Activated CD8-positive, alpha-beta memory T cell treated with anti-CD3 and anti-CD28 coated beads for 48 hours (primary cell): Measurements from ENCODE around the gene UBE2H.
"Not testable (repeated sequence)": the region's sequence is repeated elsewhere in the genome, so short reads cannot be mapped to it uniquely, and the experiment has no call there.

ENCODE experiments used
- DNase-seq, 3 experiments: peaks; one replicate each; pipeline ENCODE4 v3.0.0-alpha.2; 2020; ENCODE audit warnings: low read depth in 2 of 3, low spot score in 2 of 3

The UBE2H gene

DNA sequence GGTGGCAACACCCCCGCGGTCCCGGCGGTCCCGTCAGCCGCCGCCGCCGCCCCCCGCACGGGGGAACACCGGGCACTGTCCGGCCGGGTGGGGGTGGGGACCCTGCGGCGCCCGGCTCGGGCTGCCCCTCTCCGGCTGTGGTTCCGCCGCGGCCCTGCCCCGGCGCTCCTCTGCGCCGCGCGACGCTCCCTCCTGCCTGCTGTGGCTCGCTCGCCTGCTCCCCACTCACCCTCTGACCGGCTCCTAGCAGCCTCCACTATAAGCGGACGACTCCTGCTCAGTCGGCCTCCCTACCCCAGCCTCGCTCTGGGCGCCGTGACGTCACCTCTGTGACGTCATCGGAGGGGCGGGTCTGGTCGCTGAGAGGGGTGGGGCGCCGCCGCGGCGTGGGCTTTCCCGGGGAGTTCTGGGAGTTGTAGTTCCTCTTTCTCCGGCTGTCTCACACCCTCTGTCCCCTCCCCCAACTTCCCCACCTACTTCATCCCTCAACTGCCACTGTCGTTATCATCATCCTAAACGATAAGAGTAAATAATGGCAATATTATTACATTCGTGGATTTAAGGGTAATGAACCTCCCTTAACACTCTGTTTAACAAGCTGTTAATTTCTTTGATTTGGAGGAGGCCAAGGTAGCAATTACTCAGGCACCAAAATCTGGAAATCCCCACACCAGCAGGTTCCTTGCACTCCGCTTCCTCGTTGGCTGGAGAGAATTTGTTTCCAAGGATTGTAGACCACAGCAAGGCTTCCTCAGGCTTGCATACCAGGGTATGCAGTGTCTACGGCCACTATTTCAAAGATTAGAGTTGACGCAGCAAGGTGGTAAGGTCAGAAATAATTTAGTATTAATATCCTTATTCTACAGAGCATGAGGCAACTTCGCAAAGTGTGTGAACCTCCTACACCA lies at the start of gene UBE2H:
Gene UBE2H (minus strand): TSS at position 308 of the 908 bp plus-strand sequence. CDS start 405 bp downstream, outside the sequence.
- DNase-seq = peak; percentile 81 to 96 (median 91)

- no peak for DNase-seq
These were observed 45.7 kb upstream of the UBE2H start for GRCh38 chr7:129998446-129998845.

- no peak for DNase-seq
These were observed 44.5 kb upstream of the UBE2H start for GRCh38 chr7:129997285-129997684.

GRCh38 chr7:129993275-129993674 lies 40.5 kb upstream of the UBE2H start:
- no peak for DNase-seq

DNA sequence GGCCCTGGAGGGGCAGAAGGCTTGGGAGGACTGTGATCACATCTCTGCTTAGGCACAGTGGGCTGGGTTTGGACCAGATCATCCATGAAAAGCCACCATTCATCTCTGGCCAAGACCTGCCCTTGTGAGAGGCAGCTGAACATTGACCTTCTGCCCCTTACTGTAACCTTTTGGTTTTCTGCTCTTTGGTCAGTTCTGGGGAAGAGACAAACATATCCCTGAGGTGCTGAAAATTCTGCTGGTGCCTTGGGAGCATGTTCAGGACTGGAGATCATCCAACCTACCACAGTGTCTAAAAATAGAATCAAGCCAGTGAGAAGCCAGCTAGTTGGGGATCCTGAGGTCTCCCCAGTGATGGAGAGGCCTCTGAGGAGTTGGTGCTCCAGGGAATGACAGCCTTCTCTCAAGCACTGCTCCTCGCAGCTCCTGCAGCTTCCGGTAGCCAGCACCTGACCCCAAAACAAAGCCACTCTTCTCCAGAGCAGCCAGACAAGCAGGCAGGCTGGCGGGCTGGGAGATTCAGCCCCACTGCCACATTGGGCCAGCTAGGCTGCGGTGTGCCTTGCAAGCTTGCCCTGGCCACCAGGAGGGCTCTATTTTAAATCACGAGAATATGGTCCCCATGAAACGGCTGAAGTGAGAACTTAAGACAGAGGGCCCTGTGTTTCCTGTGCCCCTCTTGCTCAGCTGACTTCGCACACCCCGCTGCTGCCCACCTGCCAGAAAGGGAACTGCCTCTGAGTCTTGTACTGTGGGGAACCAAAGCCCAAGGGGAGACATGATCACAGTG lies 37.8 kb upstream of the UBE2H start:
- no peak for DNase-seq

GRCh38 chr7:129989466-129989865 lies 36.7 kb upstream of the UBE2H start:
- DNase-seq = peak in 1 of 3 experiments; percentile 25

DNA sequence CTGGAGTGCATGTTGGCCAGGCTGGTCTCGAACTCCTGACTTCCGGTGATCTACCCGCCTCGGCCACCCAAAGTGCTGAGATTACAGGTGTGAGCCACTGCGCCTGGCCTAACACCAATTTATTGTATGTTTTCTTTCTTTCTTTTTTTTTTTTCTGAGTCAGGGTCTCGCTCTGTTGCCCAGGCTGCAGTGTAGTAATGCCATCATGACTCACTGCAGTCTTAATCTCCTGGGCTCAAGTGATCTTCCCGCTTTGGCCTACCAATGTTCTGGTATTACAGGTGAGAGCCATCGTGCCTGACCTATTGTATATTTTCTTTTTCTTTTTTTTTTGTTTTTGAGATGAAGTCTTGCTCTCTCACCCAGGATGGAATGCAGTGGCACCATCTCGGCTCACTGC lies 33.8 kb upstream of the UBE2H start:
- DNase-seq = no peak

DNA sequence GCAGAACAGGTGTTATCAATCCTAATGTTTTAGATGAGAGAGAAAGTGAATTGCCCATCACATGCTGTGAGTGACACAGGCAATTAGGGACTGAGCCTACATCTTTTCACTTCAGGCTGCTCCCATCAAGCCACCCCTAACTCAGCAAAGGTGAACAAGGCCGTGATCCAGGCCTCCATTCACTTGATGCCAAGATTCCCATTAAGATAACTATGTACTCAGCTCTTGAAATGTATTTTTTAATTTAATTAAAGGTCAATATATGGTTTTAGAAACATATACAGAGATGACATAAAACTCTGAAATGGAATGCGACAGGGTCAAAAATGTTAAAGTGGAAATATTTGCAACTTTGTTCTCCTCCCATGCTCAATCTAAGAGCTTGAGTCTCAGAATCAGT lies 27.9 kb upstream of the UBE2H start:
- no peak for DNase-seq

DNA sequence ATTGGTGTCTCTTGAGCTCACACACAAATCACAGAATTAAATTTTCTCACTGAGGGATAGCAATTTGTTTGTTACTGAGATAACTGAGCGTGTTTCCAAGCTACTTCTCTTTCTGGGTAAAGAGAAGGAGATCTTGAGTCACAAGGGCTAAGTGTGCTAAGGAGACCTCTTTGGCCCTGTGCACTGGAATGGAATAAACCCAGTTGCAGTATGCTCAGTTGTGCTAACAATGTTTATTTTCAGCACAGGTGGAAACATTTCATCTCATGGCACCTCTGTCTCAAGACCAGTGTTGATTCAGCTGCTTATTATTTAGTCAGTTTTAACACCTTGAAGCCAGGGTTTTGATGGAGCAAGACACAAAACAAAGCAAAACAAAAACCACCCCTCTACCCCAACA lies 22.5 kb upstream of the UBE2H start:
- no peak for DNase-seq

GRCh38 chr7:129970816-129971215 lies 18.1 kb upstream of the UBE2H start:
- no peak for DNase-seq

GRCh38 chr7:129969881-129970446 lies 17.2 kb upstream of the UBE2H start:
- no peak for DNase-seq

DNA sequence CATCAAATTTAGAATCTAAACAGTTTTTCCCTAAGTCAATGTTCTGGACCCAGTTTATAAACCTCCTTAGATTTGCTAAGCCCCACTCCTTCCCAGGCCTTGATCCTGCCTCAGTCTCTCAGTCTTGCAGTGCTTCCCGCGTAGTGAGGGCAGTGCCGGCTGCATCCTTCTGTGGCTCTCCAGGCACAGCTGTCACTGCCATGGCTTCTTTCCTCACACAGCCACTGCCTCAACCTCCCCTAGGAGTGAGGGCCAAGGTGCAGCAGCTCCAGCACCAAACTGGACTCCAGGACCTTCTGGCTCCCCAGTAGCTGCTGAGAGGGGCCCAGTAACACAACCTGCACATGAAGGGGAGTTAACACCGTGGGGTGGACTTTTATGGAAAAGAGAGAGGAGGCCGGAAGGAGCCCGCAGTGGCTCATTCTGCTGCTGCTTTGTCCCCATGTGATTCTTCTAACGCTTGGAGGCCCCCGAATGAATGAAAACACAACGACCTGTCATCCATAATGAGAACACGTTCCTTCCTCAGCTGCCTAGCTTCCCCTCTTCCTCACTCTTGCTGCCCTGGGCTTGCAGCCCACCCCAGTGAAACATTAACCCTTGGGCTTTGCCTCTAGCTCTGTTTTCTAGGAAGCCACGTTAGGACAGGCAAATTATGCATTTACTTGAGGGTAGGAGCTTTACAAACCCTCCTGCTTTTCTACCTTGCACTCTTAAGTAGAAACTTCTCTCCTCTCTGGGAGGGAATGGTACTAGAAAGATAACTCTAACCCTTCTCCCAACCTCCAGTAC lies 16.0 kb upstream of the UBE2H start:
- DNase-seq = no peak

DNA sequence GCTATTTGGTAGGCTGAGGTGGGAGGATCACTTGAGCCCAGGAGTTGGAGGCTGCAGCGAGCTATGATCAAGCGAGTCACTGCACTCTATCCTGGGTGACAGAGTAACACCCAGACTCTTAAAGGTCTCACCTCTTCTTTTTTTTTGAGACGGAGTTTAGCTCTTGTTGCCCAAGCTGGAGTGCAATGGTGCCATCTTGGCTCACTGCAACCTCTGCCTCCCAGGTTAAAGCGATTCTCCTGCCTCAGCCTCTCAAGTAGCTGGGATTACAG lies 7.4 kb upstream of the UBE2H start:
- not testable (repeated sequence) for DNase-seq

GRCh38 chr7:129959471-129960203 lies 6.9 kb upstream of the UBE2H start:
- DNase-seq = no peak

- DNase-seq = no peak
These were observed 6.1 kb upstream of the UBE2H start for GRCh38 chr7:129958643-129959470.

GRCh38 chr7:129955993-129956543 lies 3.3 kb upstream of the UBE2H start:
- no peak for DNase-seq

DNA sequence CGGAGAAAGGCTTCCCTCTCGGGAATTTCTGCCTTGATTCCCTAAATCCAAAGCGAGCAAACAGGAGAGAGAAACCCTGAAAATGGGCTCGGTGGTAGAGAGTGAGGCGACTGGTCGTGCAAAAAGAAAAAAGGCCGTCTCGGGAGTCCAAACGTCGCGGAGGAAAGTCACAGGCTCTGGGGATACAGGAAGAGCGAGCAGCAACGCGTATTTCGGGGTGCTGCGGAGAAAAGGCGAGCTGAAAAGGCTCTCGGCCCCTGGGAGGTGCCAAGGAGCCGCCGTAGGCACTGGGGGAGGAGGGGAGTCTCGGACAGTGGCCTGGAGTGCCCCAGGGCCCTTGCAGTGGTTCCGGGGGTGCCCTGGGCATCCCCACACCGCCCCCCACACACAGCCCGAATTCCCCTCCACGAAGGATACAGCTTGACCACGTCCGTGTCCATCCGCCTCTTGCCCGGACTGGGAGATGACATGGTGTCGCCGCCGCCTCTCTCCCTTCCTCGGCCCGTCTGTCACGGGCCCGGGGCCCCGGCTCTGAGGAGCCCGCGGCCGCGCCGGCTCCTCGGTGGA lies 591 bp downstream of the UBE2H start:
- peak in 2 of 3 experiments; percentile 5 to 16 for DNase-seq

GRCh38 chr7:129951226-129952085 lies 1.3 kb downstream of the UBE2H start:
- DNase-seq = no peak
